NCI-H2107 treated with DMSO at 0.1 percent for 48 hours (cell line): ENCODE results near the gene REEP2.
"Not testable (repeated sequence)": the region's sequence is repeated elsewhere in the genome, so short reads cannot be mapped to it uniquely, and the experiment has no call there.

Experiments used
- DNase-seq: peaks from one replicate; lab custom pipeline; 2025; ENCODE audit not compliant: unreplicated experiment; lab: John Stamatoyannopoulos, UW

The REEP2 gene

GRCh38 chr5:138466125-138466899 is 27.5 kb downstream of the REEP2 start:
- DNase-seq: no peak

- DNase-seq: no peak
Measured at GRCh38 chr5:138466900-138467710, 28.2 kb downstream of the REEP2 start.

- DNase-seq: no peak
Measured at GRCh38 chr5:138467711-138468132, 28.9 kb downstream of the REEP2 start.

GRCh38 chr5:138468133-138468965 is 29.5 kb downstream of the REEP2 start:
- DNase-seq: no peak

GRCh38 chr5:138468966-138469539 is 30.2 kb downstream of the REEP2 start:
- DNase-seq: no peak

GRCh38 chr5:138469540-138470321 is 30.9 kb downstream of the REEP2 start:
- DNase-seq: no peak

GRCh38 chr5:138470322-138471051 is 31.6 kb downstream of the REEP2 start:
- no peak for DNase-seq

- DNase-seq: no peak
Measured at GRCh38 chr5:138471052-138471361, 32.1 kb downstream of the REEP2 start.

- DNase-seq: no peak
Measured at GRCh38 chr5:138472353-138472752, 33.5 kb downstream of the REEP2 start.

GRCh38 chr5:138473151-138473550 is 34.3 kb downstream of the REEP2 start:
- not testable (repeated sequence) for DNase-seq

GRCh38 chr5:138476918-138477317 is 38.1 kb downstream of the REEP2 start:
- no peak for DNase-seq

- no peak for DNase-seq
Measured at GRCh38 chr5:138482638-138483037, 43.8 kb downstream of the REEP2 start.

GRCh38 chr5:138488481-138488945 is 49.7 kb downstream of the REEP2 start:
- no peak for DNase-seq

- no peak for DNase-seq
Measured at GRCh38 chr5:138489683-138490061, 50.8 kb downstream of the REEP2 start.

- DNase-seq: no peak
Measured at GRCh38 chr5:138490648-138491283, 51.9 kb downstream of the REEP2 start.

GRCh38 chr5:138491284-138491648 is 52.4 kb downstream of the REEP2 start:
- no peak for DNase-seq

- DNase-seq: no peak
Measured at GRCh38 chr5:138491669-138492559, 53.1 kb downstream of the REEP2 start.

GRCh38 chr5:138492560-138493045 is 53.7 kb downstream of the REEP2 start:
- no peak for DNase-seq
